Skin epidermis (tissue), 12 donors: ENCODE data around the gene ACTR3.
"Not testable (repeated sequence)": the region's sequence is repeated elsewhere in the genome, so short reads cannot be mapped to it uniquely, and the experiment has no call there.

Experiments used
- H3K27ac ChIP-seq, 21 experiments: fragments of 200-600 bp; sonication (generic) in 11 of 21; one replicate each; pipeline ENCODE4 v1.5.0; 2020; ENCODE audit warnings: mild to moderate bottlenecking in 3 of 21, inconsistent platforms in 2 of 21, moderate library complexity in 2 of 21
- H3K4me3 ChIP-seq, 7 experiments: fragments of 200-600 bp; sonication (generic) in 2 of 7; one replicate each; pipeline ENCODE4 v1.5.0; 2020; ENCODE audit warnings: inconsistent platforms in 2 of 7, mild to moderate bottlenecking in 2 of 7, moderate library complexity in 1 of 7

The ACTR3 gene

GRCh38 chr2:113889471-113890252, at the start of gene ACTR3:
TSS of gene ACTR3 (plus strand) at chr2:113890089. CDS start at chr2:113890280, 191 bp downstream.
- H3K4me3 ChIP-seq, result peak within 1 kb of the TSS; percentile 71 to 100 (median 85)
- H3K27ac ChIP-seq, result peak within 1 kb of the TSS; percentile 95 to 100 (median 100)

GRCh38 chr2:113840518-113840917, 49.4 kb upstream of the ACTR3 start:
- Histone ChIP-seq H3K4me3 (no peak overlapping the region), H3K27ac (no peak overlapping the region)

GRCh38 chr2:113842919-113843736, 46.8 kb upstream of the ACTR3 start:
- Histone ChIP-seq H3K27ac (peak overlapping the region in 19 of 21 experiments; percentile 46 to 93 (median 78)), H3K4me3 (peak overlapping the region in 1 of 7 experiments; percentile 12)

- peak overlapping the region in 1 of 7 experiments; percentile 12 for H3K4me3 ChIP-seq
- peak overlapping the region in 19 of 21 experiments; percentile 16 to 93 (median 78) for H3K27ac ChIP-seq
Observed at GRCh38 chr2:113843737-113844050, 46.2 kb upstream of the ACTR3 start.

GRCh38 chr2:113845261-113845660, 44.6 kb upstream of the ACTR3 start:
- no peak overlapping the region for H3K27ac ChIP-seq
- H3K4me3 ChIP-seq, result no peak overlapping the region

- H3K4me3 ChIP-seq, H3K27ac ChIP-seq: not testable (repeated sequence)
Observed at GRCh38 chr2:113845796-113846195, 44.1 kb upstream of the ACTR3 start.

GRCh38 chr2:113846429-113846828, 43.5 kb upstream of the ACTR3 start:
- no peak overlapping the region for H3K27ac ChIP-seq
- H3K4me3 ChIP-seq, result no peak overlapping the region

GRCh38 chr2:113847144-113847543, 42.7 kb upstream of the ACTR3 start:
- Histone ChIP-seq H3K4me3 (no peak overlapping the region), H3K27ac (peak overlapping the region in 1 of 21 experiments; percentile 47)

- no peak overlapping the region for H3K4me3 ChIP-seq
- peak overlapping the region in 8 of 21 experiments; percentile 15 to 62 (median 25) for H3K27ac ChIP-seq
Observed at GRCh38 chr2:113848758-113849415, 41.0 kb upstream of the ACTR3 start.

- Histone ChIP-seq H3K27ac (peak overlapping the region in 4 of 21 experiments; percentile 17 to 33 (median 28)), H3K4me3 (no peak overlapping the region)
Observed at GRCh38 chr2:113850687-113851086, 39.2 kb upstream of the ACTR3 start.

GRCh38 chr2:113851640-113852039, 38.2 kb upstream of the ACTR3 start:
- no peak overlapping the region for H3K27ac ChIP-seq
- no peak overlapping the region for H3K4me3 ChIP-seq

GRCh38 chr2:113854208-113854607, 35.7 kb upstream of the ACTR3 start:
- no peak overlapping the region for H3K27ac ChIP-seq
- H3K4me3 ChIP-seq, result no peak overlapping the region

- H3K4me3 ChIP-seq, result no peak overlapping the region
- H3K27ac ChIP-seq, result no peak overlapping the region
Observed at GRCh38 chr2:113854970-113855740, 34.7 kb upstream of the ACTR3 start.

- peak overlapping the region in 6 of 21 experiments; percentile 20 to 72 (median 65) for H3K27ac ChIP-seq
- H3K4me3 ChIP-seq, result no peak overlapping the region
Observed at GRCh38 chr2:113857464-113857863, 32.4 kb upstream of the ACTR3 start.

GRCh38 chr2:113858764-113859163, 31.1 kb upstream of the ACTR3 start:
- no peak overlapping the region for H3K4me3 ChIP-seq
- H3K27ac ChIP-seq, result peak overlapping the region in 14 of 21 experiments; percentile 14 to 78 (median 65)

GRCh38 chr2:113861740-113862139, 28.1 kb upstream of the ACTR3 start:
- no peak overlapping the region for H3K27ac ChIP-seq

GRCh38 chr2:113863144-113863543, 26.7 kb upstream of the ACTR3 start:
- Histone ChIP-seq H3K27ac (peak overlapping the region in 2 of 21 experiments; percentile 26 to 40), H3K4me3 (no peak overlapping the region)

More at GRCh38 chr2:113861740-113862139, 28.1 kb upstream of the ACTR3 start:
- H3K4me3 ChIP-seq, result no peak overlapping the region

- H3K4me3 ChIP-seq, result no peak overlapping the region
- no peak overlapping the region for H3K27ac ChIP-seq
Observed at GRCh38 chr2:113867571-113867970, 22.3 kb upstream of the ACTR3 start.

GRCh38 chr2:113869253-113869652, 20.6 kb upstream of the ACTR3 start:
- no peak overlapping the region for H3K27ac ChIP-seq

More at GRCh38 chr2:113869253-113869652, 20.6 kb upstream of the ACTR3 start:
- H3K4me3 ChIP-seq, result no peak overlapping the region
